ENCODE results near the gene FAM222B.
"Not testable (repeated sequence)": the region's sequence is repeated elsewhere in the genome, so short reads cannot be mapped to it uniquely, and the experiment has no call there.

The FAM222B gene

GRCh38 chr17:28744104-28744971 is 98.3 kb downstream of the FAM222B start:
- DNase-seq = peak; percentile 44

DNA sequence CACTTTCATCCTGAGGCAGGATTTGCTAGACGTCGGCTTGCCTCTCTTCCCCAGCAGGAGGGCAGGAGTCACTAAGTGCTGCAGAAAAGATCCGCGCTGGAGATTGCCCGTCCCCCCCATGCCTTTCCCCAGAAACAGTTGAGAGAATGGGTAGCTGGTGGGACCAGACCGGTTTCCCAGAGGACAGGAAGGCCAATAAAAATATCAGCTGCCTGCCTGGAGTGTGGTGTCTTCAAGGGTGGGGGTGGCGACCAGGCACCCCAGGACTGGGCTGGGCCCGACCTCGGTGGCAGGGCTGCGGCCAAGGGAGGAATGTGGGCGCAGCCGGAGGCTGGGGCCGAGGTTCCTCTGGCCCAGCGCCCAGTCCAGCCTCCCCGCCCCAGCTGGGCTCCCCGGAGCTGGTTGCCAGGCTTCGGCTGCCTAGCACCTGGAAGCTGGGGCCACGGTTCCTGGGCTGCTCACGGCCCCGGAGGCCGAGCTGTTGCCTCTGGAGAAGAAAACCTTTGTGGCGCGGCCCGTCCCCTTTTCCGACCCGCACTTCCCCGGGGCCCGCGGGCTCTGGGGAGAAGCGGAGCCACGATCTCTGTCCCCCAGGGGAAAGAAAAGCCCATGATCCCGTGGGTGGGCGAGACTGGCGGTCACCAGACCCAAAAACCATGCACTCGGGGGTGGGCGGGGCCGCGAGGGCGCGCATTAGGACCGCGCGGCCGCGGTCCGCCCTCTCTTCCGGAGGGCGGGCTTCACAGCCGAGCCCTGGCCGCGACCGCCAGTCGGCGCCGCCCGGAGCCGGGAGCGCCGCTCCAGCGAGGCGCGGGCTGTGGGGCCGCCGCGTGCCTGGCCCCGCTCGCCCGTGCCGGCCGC is 99.1 kb downstream of the FAM222B start, which contains the start of gene TRAF4:
TRAF4 (plus strand) TSS at position 769 of the 861 bp plus-strand sequence. CDS start 102 bp downstream, outside the sequence.
- DNase-seq = peak; percentile 52

- peak; percentile 51 for DNase-seq
Measured at GRCh38 chr17:28741358-28742349, 100.9 kb downstream of the FAM222B start.

- DNase-seq = no peak
Measured at GRCh38 chr17:28740406-28741357, 101.9 kb downstream of the FAM222B start.

GRCh38 chr17:28738680-28739384 is 103.8 kb downstream of the FAM222B start:
- no peak for DNase-seq

DNA sequence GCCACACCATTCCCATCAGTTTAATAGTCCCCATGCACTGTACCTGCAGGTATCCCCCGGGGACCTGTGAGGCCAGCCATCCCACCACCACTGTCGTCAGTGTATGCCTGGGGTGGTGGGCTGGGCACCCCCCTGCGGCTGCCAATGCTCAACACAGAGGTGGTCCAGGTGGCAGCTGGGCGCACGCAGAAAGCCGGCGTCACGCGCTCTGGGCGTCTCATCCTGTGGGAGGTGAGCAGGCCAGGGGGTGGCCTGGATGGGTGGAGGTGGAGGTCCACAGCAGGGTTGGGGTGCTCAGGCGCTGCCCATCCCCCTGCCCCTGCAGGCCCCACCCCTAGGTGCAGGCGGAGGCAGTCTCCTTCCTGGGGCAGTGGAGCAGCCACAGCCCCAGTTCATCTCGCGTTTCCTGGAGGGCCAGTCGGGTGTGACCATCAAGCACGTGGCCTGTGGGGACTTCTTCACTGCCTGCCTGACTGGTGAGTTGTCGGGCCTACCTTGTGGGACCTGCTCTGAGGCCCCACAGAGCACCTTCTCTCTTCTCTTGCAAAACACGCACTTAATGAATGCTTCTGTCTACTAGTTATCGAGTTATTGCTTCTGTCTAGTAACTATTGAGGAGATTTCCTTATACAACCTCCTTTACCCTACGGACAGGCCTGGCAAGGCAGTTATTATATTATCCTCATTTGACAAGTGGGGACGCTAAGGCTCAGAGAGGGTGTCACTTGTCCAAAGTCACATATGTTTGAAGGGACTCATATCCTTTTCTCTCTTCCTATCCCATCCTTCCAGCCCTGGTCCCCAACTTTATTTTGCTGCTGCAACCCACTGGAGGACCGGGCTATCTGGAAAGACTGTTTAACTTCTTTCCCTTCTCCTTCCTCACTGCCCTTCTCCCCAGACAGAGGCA is 104.6 kb downstream of the FAM222B start:
- DNase-seq = no peak

DNA sequence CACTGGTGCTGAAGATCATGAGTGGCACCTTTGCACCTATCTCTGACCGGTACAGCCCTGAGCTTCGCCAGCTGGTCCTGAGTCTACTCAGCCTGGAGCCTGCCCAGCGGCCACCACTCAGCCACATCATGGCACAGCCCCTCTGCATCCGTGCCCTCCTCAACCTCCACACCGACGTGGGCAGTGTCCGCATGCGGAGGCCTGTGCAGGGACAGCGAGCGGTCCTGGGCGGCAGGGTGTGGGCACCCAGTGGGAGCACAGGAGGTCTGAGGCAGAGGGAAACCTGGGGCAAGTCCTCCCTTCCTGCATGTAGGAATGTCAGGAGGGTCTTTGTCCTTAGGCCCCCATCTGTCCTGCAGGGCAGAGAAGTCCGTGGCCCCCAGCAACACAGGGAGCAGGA is 105.3 kb downstream of the FAM222B start:
- DNase-seq = no peak

DNA sequence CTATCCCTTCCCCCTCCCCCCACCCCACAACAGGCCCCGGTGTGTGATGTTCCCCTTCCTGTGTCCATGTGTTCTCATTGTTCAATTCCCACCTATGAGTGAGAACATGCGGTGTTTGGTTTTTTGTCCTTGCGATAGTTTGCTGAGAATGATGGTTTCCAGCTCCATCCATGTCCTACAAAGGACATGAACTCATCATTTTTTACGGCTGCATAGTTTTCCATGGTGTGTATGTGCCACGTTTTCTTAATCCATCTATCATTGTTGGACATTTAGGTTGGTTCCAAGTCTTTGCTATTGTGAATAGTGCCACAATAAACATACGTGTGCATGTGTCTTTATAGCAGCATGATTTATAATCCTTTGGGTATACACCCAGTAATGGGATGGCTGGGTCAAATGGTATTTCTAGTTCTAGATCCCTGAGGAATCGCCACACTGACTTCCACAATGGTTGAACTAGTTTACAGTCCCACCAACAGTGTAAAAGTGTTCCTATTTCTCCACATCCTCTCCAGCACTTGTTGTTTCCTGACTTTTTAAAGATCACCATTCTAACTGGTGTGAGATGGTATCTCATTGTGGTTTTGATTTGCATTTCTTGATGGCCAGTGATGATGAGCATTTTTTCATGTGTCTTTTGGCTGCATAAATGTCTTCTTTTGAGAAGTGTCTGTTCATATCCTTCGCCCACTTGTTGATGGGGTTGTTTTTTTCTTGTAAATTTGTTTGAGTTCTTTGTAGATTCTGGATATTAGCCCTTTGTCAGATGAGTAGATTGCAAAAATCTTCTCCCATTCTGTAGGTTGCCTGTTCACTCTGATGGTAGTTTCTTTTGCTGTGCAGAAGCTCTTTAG is 106.4 kb downstream of the FAM222B start:
- not testable (repeated sequence) for DNase-seq

GRCh38 chr17:28735242-28735722 is 107.3 kb downstream of the FAM222B start:
- no peak for DNase-seq

DNA sequence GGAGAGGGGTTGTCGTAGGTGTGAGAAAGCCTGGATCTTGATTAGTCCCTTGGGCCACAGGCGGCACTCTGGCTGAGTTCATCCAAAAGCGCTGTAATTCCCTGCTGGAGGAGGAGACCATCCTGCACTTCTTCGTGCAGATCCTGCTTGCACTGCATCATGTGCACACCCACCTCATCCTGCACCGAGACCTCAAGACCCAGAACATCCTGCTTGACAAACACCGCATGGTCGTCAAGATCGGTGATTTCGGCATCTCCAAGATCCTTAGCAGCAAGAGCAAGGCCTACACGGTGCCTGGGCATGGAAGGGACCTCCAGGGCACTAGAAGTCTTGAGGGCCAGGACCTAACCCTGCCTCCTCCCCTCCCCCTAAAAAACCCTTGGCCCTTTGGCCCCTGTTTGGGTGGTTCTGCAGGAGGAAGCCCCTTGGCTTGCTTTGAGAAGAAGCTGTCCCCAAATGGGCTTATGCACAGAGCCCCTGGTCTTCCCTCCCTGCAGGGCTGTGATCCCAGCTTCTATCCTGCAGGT is 107.8 kb downstream of the FAM222B start:
- DNase-seq = no peak

GRCh38 chr17:28733346-28733745 is 109.2 kb downstream of the FAM222B start:
- DNase-seq = no peak

GRCh38 chr17:28729950-28730330 is 112.7 kb downstream of the FAM222B start:
- no peak for DNase-seq

DNA sequence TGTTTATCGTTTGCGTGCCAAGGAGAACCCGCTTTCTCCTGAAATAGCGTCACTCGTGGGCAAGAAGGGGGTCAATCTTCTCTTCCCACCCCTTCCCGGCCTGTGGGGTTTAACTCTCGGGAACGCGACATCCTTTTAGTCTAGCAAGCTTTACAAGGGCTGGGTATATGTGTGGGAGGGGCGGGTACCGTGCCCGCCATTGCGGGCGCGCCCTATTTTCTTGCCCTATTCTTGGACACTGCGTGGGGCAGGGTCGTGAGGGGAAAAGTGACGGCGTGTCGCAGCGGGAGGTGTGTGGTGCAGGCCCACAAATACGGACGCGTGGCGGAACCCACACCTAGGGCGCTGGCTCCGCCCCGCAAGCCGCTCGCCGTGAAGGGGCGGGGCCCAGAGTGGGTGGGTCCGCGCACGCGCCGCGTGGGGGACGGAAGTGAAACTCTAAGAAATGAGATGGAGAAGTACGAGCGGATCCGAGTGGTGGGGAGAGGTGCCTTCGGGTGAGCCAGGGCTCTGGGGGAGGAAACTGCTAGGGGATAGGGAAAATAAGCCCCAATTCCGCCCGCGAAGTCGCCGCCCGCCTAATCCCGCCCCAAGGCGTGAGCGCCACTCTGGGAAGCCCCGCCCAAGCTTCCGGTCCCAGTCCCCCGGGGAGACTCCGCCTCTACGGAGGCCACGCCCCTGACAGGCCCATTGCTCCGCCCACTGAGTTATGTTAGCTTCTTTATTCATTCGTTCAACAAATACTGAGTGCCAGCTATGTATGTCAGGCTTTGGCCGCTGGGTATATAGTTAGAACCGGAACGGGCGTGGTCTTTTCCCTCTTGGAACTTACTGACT is 114.0 kb downstream of the FAM222B start, which contains the start of gene NEK8:
NEK8 (plus strand) TSS at position 425 of the 837 bp plus-strand sequence; CDS start at position 451, 26 bp downstream.
- peak; percentile 98 for DNase-seq

DNA sequence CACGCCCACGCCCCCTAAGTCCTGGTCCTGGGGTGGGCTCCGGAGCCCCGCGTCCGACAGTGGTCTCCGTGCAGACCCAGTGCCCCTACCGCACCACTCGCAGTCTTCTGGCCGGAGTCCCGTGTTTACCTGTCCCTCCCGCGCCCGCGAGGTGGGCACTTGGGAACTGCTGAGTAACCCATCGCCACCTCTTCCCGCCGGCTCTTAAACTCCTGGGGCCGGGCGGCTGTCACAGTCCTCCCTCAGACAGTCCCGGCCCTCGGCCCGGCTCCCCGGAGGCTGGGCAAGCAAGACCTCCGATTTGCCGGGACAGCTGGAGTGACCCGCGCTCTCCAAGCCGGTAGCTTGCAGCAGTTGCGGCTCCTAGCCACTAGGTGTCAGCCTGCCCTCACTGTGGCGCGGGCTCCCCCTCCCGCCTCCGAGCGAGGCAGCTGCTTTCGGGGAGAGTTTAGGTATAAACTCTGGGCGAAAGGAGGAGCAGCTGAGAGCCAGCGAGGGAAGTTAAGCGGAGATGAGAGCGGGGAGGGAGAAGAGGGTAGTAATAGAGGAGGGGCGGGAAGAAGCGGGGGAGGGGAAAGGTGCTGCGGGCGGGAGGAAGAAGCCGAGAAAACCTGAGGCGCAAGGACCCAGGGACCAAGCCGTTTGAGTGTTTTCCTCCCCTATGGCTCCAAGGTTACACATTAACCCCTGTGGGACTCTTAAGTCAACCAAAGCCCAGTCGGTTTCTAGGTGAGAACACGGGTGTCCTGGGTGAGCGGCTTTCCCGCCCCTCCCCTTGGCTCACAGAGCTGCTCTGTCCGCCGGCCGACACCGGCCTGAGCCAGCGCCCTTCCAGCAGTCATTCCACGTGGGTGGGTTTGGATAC is 115.7 kb downstream of the FAM222B start:
- peak; percentile 77 for DNase-seq

DNA sequence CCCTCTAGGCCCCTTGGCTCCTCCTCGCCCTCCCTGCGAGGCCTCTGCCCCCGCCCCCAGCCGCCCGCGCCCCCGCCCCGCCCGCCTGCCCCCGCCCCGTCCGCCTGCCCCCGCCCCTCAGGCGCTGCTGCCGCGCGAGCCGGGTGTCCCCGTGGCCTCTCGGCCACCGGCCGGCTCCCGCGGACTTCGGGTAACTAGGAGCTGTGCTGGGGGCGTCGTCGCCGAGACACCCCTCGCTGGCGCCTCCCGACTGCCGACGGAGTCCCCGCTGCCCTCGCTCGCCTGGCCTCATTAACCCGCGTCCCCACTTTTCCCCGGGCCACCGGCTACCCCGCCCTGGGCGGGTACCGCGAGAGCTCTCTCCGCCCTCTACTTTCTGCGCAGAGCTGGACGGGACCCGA is 116.4 kb downstream of the FAM222B start, which contains the start of gene TLCD1:
TLCD1 (minus strand) TSS at position 8 of the 401 bp plus-strand sequence. CDS start 136 bp downstream, outside the sequence.
- DNase-seq = peak; percentile 66

Data from KG1 (cell line).